ENCODE measurements around the gene GALNTL6.
"Not testable (repeated sequence)": the region's sequence is repeated elsewhere in the genome, so short reads cannot be mapped to it uniquely, and the experiment has no call there.

DNA sequence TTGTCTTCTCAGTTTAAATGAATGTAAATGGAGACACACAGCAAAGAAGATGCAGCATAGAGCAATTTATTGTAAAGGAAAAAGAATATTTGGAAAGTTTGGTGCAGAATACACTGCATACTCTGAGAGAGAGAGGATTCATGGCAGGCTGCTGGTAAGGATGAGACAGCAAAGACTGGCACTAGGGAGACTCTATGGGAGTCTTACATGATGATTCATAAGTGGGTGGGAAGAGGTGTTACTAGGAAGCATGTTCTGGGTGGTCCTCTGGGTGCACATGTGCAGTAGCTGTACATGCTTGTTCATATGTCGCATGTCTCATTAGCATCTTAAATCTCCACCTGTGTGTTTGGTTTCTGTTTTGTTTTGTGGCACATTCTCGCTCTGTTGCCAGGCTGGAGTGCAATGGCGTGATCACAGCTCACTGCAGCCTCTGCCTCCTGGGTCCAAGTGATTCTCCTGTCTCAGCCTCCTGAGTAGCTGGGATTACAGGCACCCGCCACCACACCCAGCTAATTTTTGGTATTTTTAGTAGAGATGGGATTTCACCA is 1164.4 kb downstream of the GALNTL6 start:
- TF ChIP-seq POLR2A, CTCF, POLR2AphosphoS5 (IDR thresholded peaks at IDR 0.05): not testable (repeated sequence)
